HepG2 (cell line): ENCODE data around the gene HCN4. TPM values are rescaled to one million over a fixed set of nuclear protein-coding genes. Genes with fewer than 3 reads are reported as not detected.
A peak's percentile ranks its signal among the peaks of the same experiment; 100 is the strongest.

Experiments used
- ATAC-seq: fragments of 200-7000 bp; cut with Tn5 transposase; 3 replicates; pipeline ENCODE4 v1.9.1; 2020; ENCODE audit warnings: mild to moderate bottlenecking, moderate library complexity
- BruUV-seq: library from RNA; stranded (reverse); fragments of 400-500 nt; replicated peaks from 2 replicates; lab custom pipeline; 2021; lab: Mats Ljungman, UMichigan
- CTCF ChIA-PET: fragments of 300-600 bp; formaldehyde crosslinking; extraction: SDS; loops from one replicate; lab custom pipeline; 2021; ENCODE audit warnings: low total read pairs, inconsistent platforms, low intra/inter-chr PET ratio; lab: Yijun Ruan, JAX
- POLR2A ChIA-PET: fragments of 350-600 bp; sonication (Branson Sonifier 250); formaldehyde crosslinking; loops from one replicate; lab custom pipeline; 2020; ENCODE audit warnings: antibody characterized with exemption, inconsistent platforms; lab: Yijun Ruan, JAX
- DNase-seq: peaks from one replicate; pipeline ENCODE4 v3.0.0-alpha.2; 2015; ENCODE audit warnings: low spot score
- FAIRE-seq: peaks from 3 replicates; lab custom pipeline; 2011; peaks lifted over from hg19 to GRCh38; lab: Jason Lieb, UNC
- H2AFZ ChIP-seq: one replicate; pipeline ENCODE4 v1.6.1; 2011; ENCODE audit warnings: low read length, inconsistent platforms
- H3K27ac ChIP-seq: fragments of 300-600 bp; 3 replicates; pipeline ENCODE4 v1.8.0; 2011; ENCODE audit warnings: mixed run types, mild to moderate bottlenecking, mixed read lengths, low read length, inconsistent platforms; ENCODE audit not compliant: insufficient read depth; ENCODE audit errors: extremely low read length
- H3K27me3 ChIP-seq, 2 experiments: fragments of 200-600 bp in 1 of 2; 2 replicates in 1 of 2; 3 replicates in 1 of 2; pipeline versions ENCODE4 v1.6.0 to v1.8.0; 2011; ENCODE audit warnings: low read length in 2 of 2, mild to moderate bottlenecking in 2 of 2, moderate library complexity in 2 of 2, inconsistent platforms in 1 of 2; ENCODE audit not compliant: insufficient read depth in 2 of 2, control insufficient read depth in 1 of 2
- H3K36me3 ChIP-seq, 2 experiments: fragments of 200-600 bp in 1 of 2; replicated peaks in 1 of 2; 2 replicates in 1 of 2; 3 replicates in 1 of 2; pipeline versions ENCODE4 v1.5.1 to v1.8.0; 2011; ENCODE audit warnings: low read length in 2 of 2, inconsistent platforms in 1 of 2; ENCODE audit not compliant: insufficient read depth in 2 of 2, control insufficient read depth in 1 of 2
- H3K4me1 ChIP-seq: 2 replicates; pipeline ENCODE4 v1.5.1; 2012; ENCODE audit warnings: low read length, inconsistent platforms; ENCODE audit not compliant: insufficient read depth
- H3K4me2 ChIP-seq: 2 replicates; pipeline ENCODE4 v1.6.0; 2011; ENCODE audit warnings: low read depth, low read length, inconsistent platforms
- H3K4me3 ChIP-seq, 3 experiments: fragments of 200-600 bp in 1 of 3; sonication (generic), shearing (Covaris generic) in 1 of 3; replicated peaks in 1 of 3; 2 replicates each; pipeline ENCODE4 v1.5.1; 2011 to 2016; ENCODE audit warnings: low read length in 3 of 3, inconsistent platforms in 2 of 3, low read depth in 2 of 3, mild to moderate bottlenecking in 2 of 3, control low read depth in 1 of 3, mixed read lengths in 1 of 3; ENCODE audit not compliant: insufficient read depth in 1 of 3
- H3K79me2 ChIP-seq: one replicate; pipeline ENCODE4 v1.6.1; 2011; ENCODE audit warnings: low read length, inconsistent platforms; ENCODE audit not compliant: insufficient read depth
- H3K9ac ChIP-seq: 2 replicates; pipeline ENCODE4 v1.6.0; 2011; ENCODE audit warnings: mild to moderate bottlenecking, low read depth, low read length, inconsistent platforms; ENCODE audit not compliant: insufficient read depth
- H3K9me3 ChIP-seq: 2 replicates; pipeline ENCODE4 v1.5.1; 2012; ENCODE audit warnings: mild to moderate bottlenecking, low read length
- H4K20me1 ChIP-seq: 2 replicates; pipeline ENCODE4 v1.6.0; 2011; ENCODE audit warnings: inconsistent platforms, mild to moderate bottlenecking, low read length, moderate library complexity; ENCODE audit not compliant: insufficient read depth
- CENPX ChIP-seq: sonication (generic); formaldehyde crosslinking; IDR thresholded peaks from 2 replicates; pipeline ENCODE4 v1.9.0; 2021; ENCODE audit warnings: mild to moderate bottlenecking, missing genetic modification reagents, moderate library complexity
- ELK4 ChIP-seq: sonication (generic); formaldehyde crosslinking; IDR thresholded peaks from 2 replicates; pipeline ENCODE4 v1.9.0; 2021; ENCODE audit warnings: missing genetic modification reagents, borderline replicate concordance
- ISX ChIP-seq: sonication (generic); formaldehyde crosslinking; conservative IDR thresholded peaks from 2 replicates; pipeline ENCODE4 v1.5.0; 2020; ENCODE audit warnings: missing genetic modification reagents
- MAX ChIP-seq: IDR thresholded peaks from 2 replicates; pipeline ENCODE4 v1.6.1; 2012; ENCODE audit warnings: inconsistent platforms
- RARG ChIP-seq: sonication (generic); formaldehyde crosslinking; IDR thresholded peaks from 2 replicates; pipeline ENCODE4 v1.4.0; 2020; ENCODE audit warnings: low read depth, mild to moderate bottlenecking, missing genetic modification reagents
- RCOR2 ChIP-seq: IDR thresholded peaks from 2 replicates; pipeline ENCODE4 v1.6.1; 2016; ENCODE audit warnings: missing biosample characterization, missing genetic modification reagents
- RELA ChIP-seq: sonication (generic); formaldehyde crosslinking; IDR thresholded peaks from 2 replicates; pipeline ENCODE4 v1.4.0; 2020; ENCODE audit warnings: missing genetic modification reagents
- SIX4 ChIP-seq: sonication (generic); formaldehyde crosslinking; IDR thresholded peaks from 2 replicates; pipeline ENCODE4 v1.4.0; 2020; ENCODE audit warnings: missing genetic modification reagents
- USF2 ChIP-seq, 2 experiments: sonication (generic) in 1 of 2; formaldehyde crosslinking in 1 of 2; IDR thresholded peaks; 2 replicates each; pipeline versions ENCODE4 v1.5.1 to v1.6.1; 2011 to 2020; ENCODE audit warnings: borderline replicate concordance in 1 of 2, low read depth in 1 of 2, low read length in 1 of 2, mild to moderate bottlenecking in 1 of 2, missing genetic modification reagents in 1 of 2, moderate library complexity in 1 of 2
- ZMAT5 ChIP-seq: sonication (generic); formaldehyde crosslinking; IDR thresholded peaks from 2 replicates; pipeline ENCODE4 v1.5.0; 2020; ENCODE audit warnings: mild to moderate bottlenecking, low read depth, missing genetic modification reagents, borderline replicate concordance
- ZNF720 ChIP-seq: sonication (generic); formaldehyde crosslinking; IDR thresholded peaks from 2 replicates; pipeline ENCODE4 v1.4.0; 2020; ENCODE audit warnings: missing genetic modification reagents
- ZNF878 ChIP-seq: sonication (generic); formaldehyde crosslinking; IDR thresholded peaks from 2 replicates; pipeline ENCODE4 v1.8.1; 2023; ENCODE audit warnings: mild to moderate bottlenecking, missing genetic modification reagents, moderate library complexity
- WGBS: methylation state at CpG from one replicate; pipeline ENCODE4 v1.1.6; 2017; ENCODE audit warnings: low lambda C conversion rate; 5-methylcytosine and 5-hydroxymethylcytosine counted together
- in situ Hi-C: cut with HindIII; loops from 2 replicates; pipeline ENCODE4 v1.10.0; 2017; ENCODE audit warnings: low pct_unique_long_range_greater_than_20kb; ENCODE audit not compliant: extremely low pct_ligation_motif_present
- intact Hi-C: fragments of 100-400 bp; cut with micrococcal nuclease; formaldehyde crosslinking; loops from one replicate; pipeline ENCODE4 v1.10.0; 2022; ENCODE audit not compliant: unreplicated experiment
- polyA plus RNA-seq, 8 experiments: library from polyadenylated mRNA; depleted of rRNA in 3 of 8; stranded (reverse) in 7 of 8; unstranded in 1 of 8; fragments of >200 nt; fragmentation: Illumina TruSeq in 4 of 8; extraction: Trizol in 4 of 8; gene quantifications; 2 replicates each; pipeline versions ENCODE4 v1.2.1 to v1.2.3, GENCODE V29; 2011 to 2016; ENCODE audit warnings: low read depth in 4 of 8, missing spikeins in 1 of 8, mixed read lengths in 1 of 8; ENCODE audit not compliant: insufficient read depth in 1 of 8
- total RNA-seq, 5 experiments: library from RNA; depleted of rRNA; stranded (reverse); fragments of >200 nt; fragmentation: Illumina TruSeq; extraction: Trizol; gene quantifications; 2 replicates each; pipeline ENCODE4 v1.2.3, GENCODE V29; 2016; ENCODE audit warnings: low read depth in 1 of 5
- TF ChIP-seq, protein P1 (sequence below): sonication (generic); formaldehyde crosslinking; IDR thresholded peaks from 2 replicates; pipeline ENCODE4 v1.8.1; 2022; ENCODE audit warnings: low read depth, mild to moderate bottlenecking, missing genetic modification reagents
- TF ChIP-seq, protein P2 (sequence below): sonication (generic); formaldehyde crosslinking; IDR thresholded peaks from 2 replicates; pipeline ENCODE4 v1.5.0; 2020; ENCODE audit warnings: missing genetic modification reagents, mild to moderate bottlenecking, borderline replicate concordance
- TF ChIP-seq, protein P3 (sequence below): IDR thresholded peaks from 2 replicates; pipeline ENCODE4 v1.6.1; 2016; ENCODE audit warnings: control low read depth

HCN4 gene
- total and polyA plus RNA-seq, 2 of the 13 experiments (the other 11 are each of a cell fraction or from before 2014, with no cell fraction given), result not detected

DNA sequence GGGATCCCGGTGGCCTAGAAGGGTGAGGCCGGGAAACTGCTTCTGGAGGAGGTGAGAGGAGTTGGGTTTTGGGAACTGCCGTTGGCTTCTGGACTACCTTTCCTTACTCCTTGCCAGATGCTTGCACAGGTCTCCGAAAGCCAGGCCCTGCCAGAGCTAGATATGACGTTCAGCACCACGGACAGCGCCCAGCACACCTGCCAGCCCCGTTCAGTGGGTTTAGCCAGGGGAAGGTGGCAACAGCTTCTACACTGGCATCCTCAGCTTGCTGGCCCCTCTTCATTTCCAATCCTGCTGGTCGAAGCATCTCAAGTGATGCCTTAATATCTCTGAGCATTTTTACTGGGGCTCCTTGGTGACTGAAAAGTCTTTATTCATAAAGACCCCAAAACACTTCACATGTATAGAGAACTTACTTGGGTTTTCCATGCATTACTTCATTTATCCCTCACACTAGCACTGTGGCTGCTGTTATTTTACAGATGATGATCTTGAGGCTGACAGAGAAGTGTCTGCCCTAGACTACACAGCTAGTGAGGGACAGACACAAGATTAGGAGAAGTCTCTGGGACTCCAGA is 21.9 kb downstream of the HCN4 start:
- no peak overlapping the region for H2AFZ ChIP-seq
- WGBS, result 1% methylated on average over 9 of the region's 9 CpGs
- FAIRE-seq (no peak), DNase-seq (peak; percentile 27), ATAC-seq (peak; percentile 81)
- H3K79me2 ChIP-seq, result no peaks in the 10 kb centered on the region
- no peaks in the 10 kb centered on the region for H3K4me1 ChIP-seq
- no TSS peak for BruUV-seq
- H3K27ac ChIP-seq, result no peak overlapping the region
- H3K4me2 ChIP-seq, result no peak overlapping the region
- CTCF ChIA-PET, result no interaction called here
- in situ Hi-C loops (no loop called here), intact Hi-C loops (no loop called here)
- H3K36me3 ChIP-seq, result no peaks in the 10 kb centered on the region
- no peaks in the 10 kb centered on the region for H3K9me3 ChIP-seq
- H3K4me3 ChIP-seq, result no peak overlapping the region
- no peak overlapping the region for H3K9ac ChIP-seq
- POLR2A ChIA-PET, result no interaction called here
- no peaks in the 10 kb centered on the region for H4K20me1 ChIP-seq
- peaks cover 0 to 2% of the 10 kb centered on the region in 2 experiments; a peak in 1 of 5 replicates for H3K27me3 ChIP-seq
- TF ChIP-seq SIX4 (CRISPR knock-in tag), result peak; percentile 71; the same call in 1 of the 2 replicates
- TF ChIP-seq RARG, result no peak
- 0 out of 2 replicates have a peak, but pooled peaks have one; percentile 60 for TF ChIP-seq ISX (CRISPR knock-in tag)
- no peak for TF ChIP-seq CENPX
- no peak for TF ChIP-seq ZMAT5 (CRISPR knock-in tag)
- TF ChIP-seq ELK4, result no peak
- TF ChIP-seq, protein P1, sequence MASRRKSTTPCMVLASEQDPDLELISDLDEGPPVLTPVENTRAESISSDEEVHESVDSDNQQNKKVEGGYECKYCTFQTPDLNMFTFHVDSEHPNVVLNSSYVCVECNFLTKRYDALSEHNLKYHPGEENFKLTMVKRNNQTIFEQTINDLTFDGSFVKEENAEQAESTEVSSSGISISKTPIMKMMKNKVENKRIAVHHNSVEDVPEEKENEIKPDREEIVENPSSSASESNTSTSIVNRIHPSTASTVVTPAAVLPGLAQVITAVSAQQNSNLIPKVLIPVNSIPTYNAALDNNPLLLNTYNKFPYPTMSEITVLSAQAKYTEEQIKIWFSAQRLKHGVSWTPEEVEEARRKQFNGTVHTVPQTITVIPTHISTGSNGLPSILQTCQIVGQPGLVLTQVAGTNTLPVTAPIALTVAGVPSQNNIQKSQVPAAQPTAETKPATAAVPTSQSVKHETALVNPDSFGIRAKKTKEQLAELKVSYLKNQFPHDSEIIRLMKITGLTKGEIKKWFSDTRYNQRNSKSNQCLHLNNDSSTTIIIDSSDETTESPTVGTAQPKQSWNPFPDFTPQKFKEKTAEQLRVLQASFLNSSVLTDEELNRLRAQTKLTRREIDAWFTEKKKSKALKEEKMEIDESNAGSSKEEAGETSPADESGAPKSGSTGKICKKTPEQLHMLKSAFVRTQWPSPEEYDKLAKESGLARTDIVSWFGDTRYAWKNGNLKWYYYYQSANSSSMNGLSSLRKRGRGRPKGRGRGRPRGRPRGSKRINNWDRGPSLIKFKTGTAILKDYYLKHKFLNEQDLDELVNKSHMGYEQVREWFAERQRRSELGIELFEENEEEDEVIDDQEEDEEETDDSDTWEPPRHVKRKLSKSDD (CRISPR knock-in tag), result no peak
- TF ChIP-seq ZNF720 (CRISPR knock-in tag), result no peak
- TF ChIP-seq, protein P2, sequence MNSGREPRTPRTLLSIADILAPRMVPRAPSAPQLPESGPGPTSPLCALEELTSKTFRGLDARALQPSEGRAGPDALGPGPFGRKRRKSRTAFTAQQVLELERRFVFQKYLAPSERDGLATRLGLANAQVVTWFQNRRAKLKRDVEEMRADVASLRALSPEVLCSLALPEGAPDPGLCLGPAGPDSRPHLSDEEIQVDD (CRISPR knock-in tag), result no peak
- TF ChIP-seq MAX, result no peak
- no peak for TF ChIP-seq USF2 (IDR thresholded peaks at IDR 0.05; ENCODE audit: low read depth, low read length)
- TF ChIP-seq USF2 (CRISPR knock-in tag; IDR thresholded peaks at IDR 0.05; ENCODE audit: borderline replicate concordance), result no peak
- TF ChIP-seq ZNF878 (CRISPR knock-in tag), result peak; percentile 44; the same call in 1 of the 2 replicates
- TF ChIP-seq RELA, result no peak
- TF ChIP-seq, protein P3, sequence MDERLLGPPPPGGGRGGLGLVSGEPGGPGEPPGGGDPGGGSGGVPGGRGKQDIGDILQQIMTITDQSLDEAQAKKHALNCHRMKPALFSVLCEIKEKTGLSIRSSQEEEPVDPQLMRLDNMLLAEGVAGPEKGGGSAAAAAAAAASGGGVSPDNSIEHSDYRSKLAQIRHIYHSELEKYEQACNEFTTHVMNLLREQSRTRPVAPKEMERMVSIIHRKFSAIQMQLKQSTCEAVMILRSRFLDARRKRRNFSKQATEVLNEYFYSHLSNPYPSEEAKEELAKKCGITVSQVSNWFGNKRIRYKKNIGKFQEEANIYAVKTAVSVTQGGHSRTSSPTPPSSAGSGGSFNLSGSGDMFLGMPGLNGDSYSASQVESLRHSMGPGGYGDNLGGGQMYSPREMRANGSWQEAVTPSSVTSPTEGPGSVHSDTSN (CRISPR knock-in tag), result no peak
- TF ChIP-seq RCOR2 (CRISPR knock-in tag), result no peak
